Cardiac fibroblast (primary cell): ENCODE measurements around the gene TRIOBP.
A peak's percentile ranks its signal among the peaks of the same experiment; 100 is the strongest.

Source experiments
- DNase-seq, 2 donors: peaks; one replicate each; pipeline versions ENCODE4 v3.0.0 to v3.0.0-alpha.2; 2010; ENCODE audit warnings: low read depth in 2 of 2
- H3K4me3 ChIP-seq, 2 donors: replicated peaks in 1 of 2; 1 replicate in 1 of 2; 2 replicates in 1 of 2; pipeline ENCODE4 v1.5.1; 2011; ENCODE audit warnings: low read depth in 2 of 2, low read length in 2 of 2, mild to moderate bottlenecking in 2 of 2, moderate library complexity in 1 of 2
- TF ChIP-seq, protein P1 (sequence below): IDR thresholded peaks from one replicate; pipeline ENCODE4 v1.5.1; 2011; ENCODE audit warnings: low read depth, mild to moderate bottlenecking, low read length, inconsistent platforms

The TRIOBP gene

DNA sequence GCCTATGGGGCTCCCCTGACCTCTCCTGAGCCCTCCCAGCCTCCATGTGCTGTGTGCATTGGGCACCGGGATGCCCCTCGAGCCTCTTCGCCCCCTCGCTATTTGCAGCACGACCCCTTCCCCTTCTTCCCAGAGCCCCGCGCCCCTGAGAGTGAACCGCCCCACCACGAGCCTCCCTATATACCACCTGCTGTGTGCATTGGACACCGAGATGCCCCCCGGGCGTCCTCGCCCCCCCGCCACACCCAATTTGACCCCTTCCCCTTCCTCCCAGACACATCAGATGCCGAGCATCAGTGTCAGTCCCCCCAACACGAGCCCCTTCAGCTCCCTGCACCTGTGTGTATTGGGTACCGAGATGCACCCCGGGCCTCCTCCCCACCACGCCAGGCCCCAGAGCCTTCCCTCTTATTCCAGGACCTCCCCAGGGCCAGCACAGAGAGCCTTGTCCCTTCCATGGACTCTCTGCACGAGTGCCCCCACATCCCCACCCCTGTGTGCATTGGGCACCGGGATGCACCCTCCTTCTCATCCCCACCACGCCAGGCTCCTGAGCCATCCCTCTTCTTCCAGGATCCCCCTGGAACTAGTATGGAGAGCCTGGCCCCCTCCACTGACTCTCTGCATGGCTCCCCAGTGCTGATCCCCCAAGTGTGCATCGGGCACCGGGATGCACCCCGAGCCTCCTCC lies 28.8 kb downstream of the TRIOBP start:
- TF ChIP-seq, protein P1, sequence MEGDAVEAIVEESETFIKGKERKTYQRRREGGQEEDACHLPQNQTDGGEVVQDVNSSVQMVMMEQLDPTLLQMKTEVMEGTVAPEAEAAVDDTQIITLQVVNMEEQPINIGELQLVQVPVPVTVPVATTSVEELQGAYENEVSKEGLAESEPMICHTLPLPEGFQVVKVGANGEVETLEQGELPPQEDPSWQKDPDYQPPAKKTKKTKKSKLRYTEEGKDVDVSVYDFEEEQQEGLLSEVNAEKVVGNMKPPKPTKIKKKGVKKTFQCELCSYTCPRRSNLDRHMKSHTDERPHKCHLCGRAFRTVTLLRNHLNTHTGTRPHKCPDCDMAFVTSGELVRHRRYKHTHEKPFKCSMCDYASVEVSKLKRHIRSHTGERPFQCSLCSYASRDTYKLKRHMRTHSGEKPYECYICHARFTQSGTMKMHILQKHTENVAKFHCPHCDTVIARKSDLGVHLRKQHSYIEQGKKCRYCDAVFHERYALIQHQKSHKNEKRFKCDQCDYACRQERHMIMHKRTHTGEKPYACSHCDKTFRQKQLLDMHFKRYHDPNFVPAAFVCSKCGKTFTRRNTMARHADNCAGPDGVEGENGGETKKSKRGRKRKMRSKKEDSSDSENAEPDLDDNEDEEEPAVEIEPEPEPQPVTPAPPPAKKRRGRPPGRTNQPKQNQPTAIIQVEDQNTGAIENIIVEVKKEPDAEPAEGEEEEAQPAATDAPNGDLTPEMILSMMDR = no peak

DNA sequence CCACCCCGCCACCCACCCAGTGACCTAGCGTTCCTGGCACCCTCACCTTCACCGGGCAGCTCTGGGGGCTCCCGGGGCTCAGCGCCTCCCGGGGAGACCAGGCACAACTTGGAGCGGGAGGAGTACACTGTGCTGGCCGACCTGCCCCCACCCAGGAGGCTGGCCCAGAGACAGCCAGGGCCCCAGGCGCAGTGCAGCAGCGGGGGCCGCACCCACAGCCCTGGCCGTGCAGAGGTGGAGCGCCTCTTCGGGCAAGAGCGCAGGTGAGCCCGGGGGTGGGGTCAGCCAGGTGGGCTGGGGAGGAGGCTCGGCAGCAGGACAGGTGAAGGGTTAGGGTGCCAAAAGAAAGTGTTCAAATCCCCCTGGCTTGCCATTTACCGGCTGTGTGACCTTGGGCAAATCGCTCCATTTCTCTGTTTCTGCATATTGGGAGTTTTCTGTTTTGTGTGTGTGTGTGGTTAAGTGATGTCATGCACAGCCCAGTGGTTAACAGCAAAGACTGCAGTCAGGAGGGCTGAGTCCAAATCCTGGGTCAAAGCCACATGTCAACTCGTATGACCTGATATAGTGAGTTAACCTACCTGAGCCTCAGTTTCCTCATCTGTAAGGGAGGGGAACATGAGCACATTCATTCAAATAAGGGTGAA lies 29.5 kb downstream of the TRIOBP start:
- peak; percentile 49 to 59 for DNase-seq
- TF ChIP-seq, protein P1 = no peak

More for the DNA sequence above, 28.8 kb downstream of the TRIOBP start:
- no peak overlapping the region for H3K4me3 ChIP-seq
- no peak for DNase-seq

DNA sequence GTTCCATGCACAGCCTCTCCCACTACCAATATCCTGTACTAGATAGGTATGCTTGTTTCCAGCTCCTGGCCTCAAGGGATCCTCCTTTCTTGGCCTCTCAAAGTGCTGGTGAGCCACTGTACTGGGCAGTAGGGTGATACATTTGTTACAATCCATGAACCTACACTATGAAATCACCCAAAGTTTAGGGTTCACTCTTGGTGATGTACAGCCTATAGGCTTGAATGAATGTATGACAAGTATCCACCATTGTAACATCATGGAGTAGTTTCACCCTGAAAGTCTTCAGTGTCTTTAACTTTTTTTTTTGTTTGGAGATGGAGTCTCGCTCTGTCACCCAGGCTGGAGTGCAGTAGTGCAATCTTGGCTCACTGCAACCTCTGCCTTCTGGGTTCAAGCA lies 31.8 kb downstream of the TRIOBP start:
- no peak for DNase-seq
- H3K4me3 ChIP-seq = no peak overlapping the region
- TF ChIP-seq, protein P1 = no peak

More for the DNA sequence above, 29.5 kb downstream of the TRIOBP start:
- H3K4me3 ChIP-seq = no peak overlapping the region

- H3K4me3 ChIP-seq = no peak overlapping the region
- no peak for DNase-seq
- TF ChIP-seq, protein P1 = peak; percentile 18
Observed at GRCh38 chr22:37731804-37732471, 35.1 kb downstream of the TRIOBP start.

DNA sequence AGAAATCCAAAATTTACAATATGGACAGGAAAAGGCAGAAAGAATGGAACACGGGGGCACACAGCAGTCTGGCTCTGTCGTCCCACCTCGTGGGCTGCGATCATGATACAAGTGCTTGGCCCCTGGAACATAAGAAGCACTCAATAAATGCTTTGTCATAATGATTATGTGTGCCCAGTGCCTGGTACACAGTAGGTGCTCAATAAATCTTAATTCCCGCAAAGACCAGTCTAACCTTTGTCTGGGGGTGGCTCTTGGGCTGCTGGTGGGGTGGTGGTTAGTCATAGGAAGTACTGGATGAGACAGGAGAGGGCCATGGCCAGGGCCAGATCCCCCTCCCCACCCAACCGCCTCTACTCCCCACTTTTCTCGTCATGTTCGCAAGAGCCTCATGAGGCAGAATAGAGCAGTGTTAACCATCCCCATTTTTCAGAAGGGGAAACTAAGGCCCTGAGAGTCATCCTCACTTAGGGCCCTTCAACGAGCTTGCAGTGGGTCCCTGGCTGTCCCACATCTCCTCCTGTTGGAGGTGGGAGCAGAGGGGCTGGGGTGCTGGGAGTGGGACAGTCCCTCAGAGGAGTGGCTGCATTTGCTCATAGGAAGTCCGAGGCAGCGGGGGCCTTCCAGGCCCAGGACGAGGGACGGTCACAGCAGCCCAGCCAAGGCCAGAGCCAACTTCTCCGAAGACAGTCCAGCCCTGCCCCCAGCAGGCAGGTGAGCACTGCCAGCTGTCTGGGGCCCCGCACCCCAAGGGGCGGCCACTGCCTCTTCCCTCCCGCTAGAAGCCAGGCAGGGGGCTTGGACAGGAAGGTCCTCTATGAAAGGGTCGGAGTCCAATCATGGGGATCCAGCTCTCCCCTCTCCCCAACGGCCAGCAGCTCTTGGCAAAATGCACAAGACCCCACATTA lies 36.1 kb downstream of the TRIOBP start:
- TF ChIP-seq, protein P1 = no peak
- H3K4me3 ChIP-seq = no peak overlapping the region
- DNase-seq = no peak

GRCh38 chr22:37733625-37734401 lies 37.0 kb downstream of the TRIOBP start:
- TF ChIP-seq, protein P1 = no peak
- H3K4me3 ChIP-seq = no peak overlapping the region
- no peak for DNase-seq
